H1 (cell line): ENCODE data around the gene OSGEP. TPM values are rescaled to one million over a fixed set of nuclear protein-coding genes. Genes with fewer than 3 reads are reported as not detected.

Experiments used
- CTCF ChIA-PET: fragments of 300-600 bp; sonication (Branson Sonifier 250); formaldehyde crosslinking; loops from one replicate; lab custom pipeline; 2021; ENCODE audit not compliant: partially characterized antibody; lab: Charles Lee
- POLR2A ChIA-PET: fragments of 300-600 bp; sonication (Branson Sonifier 250); formaldehyde crosslinking; loops from one replicate; lab custom pipeline; 2021; ENCODE audit warnings: inconsistent platforms; ENCODE audit not compliant: partially characterized antibody; lab: Charles Lee
- DNase-seq, 2 experiments: peaks; one replicate each; pipeline versions ENCODE4 v3.0.0 to v3.0.0-alpha.2; 2010 to 2022; ENCODE audit warnings: low spot score in 2 of 2, low read depth in 1 of 2, mixed read lengths in 1 of 2
- FAIRE-seq: peaks from 2 replicates; lab custom pipeline; 2011; peaks lifted over from hg19 to GRCh38; lab: Jason Lieb, UNC
- H2AFZ ChIP-seq: 2 replicates; pipeline ENCODE4 v1.8.1; 2012; ENCODE audit warnings: low read length, inconsistent platforms
- H2AK5ac ChIP-seq: 2 replicates; pipeline ENCODE4 v1.6.1; 2013; ENCODE audit warnings: low read depth, low read length
- H2BK120ac ChIP-seq: replicated peaks from 2 replicates; pipeline ENCODE3; 2013; ENCODE audit warnings: low read depth, low read length, inconsistent platforms
- H2BK12ac ChIP-seq: 2 replicates; pipeline ENCODE4 v1.6.1; 2013; ENCODE audit warnings: low read depth, low read length
- H2BK15ac ChIP-seq: 2 replicates; pipeline ENCODE4 v1.6.1; 2013; ENCODE audit warnings: low read length
- H2BK20ac ChIP-seq: 2 replicates; pipeline ENCODE4 v1.6.1; 2013; ENCODE audit warnings: low read length
- H2BK5ac ChIP-seq: 2 replicates; pipeline ENCODE4 v1.6.1; 2013; ENCODE audit warnings: low read depth, low read length
- H3K14ac ChIP-seq: 2 replicates; pipeline ENCODE4 v1.6.1; 2013; ENCODE audit warnings: inconsistent platforms; ENCODE audit not compliant: insufficient read length
- H3K18ac ChIP-seq: 2 replicates; pipeline ENCODE4 v1.6.1; 2013; ENCODE audit warnings: low read length; ENCODE audit errors: extremely low read depth
- H3K23ac ChIP-seq: 2 replicates; pipeline ENCODE4 v1.6.1; 2013; ENCODE audit warnings: inconsistent platforms; ENCODE audit not compliant: insufficient read length
- H3K23me2 ChIP-seq: 2 replicates; pipeline ENCODE4 v1.6.1; 2013; ENCODE audit warnings: low read depth, low read length
- H3K27ac ChIP-seq: 2 replicates; pipeline ENCODE4 v1.6.1; 2011; ENCODE audit warnings: low read depth, low read length, inconsistent platforms
- H3K27me3 ChIP-seq, 4 experiments: replicated peaks in 1 of 4; 1 replicate in 1 of 4; 2 replicates in 3 of 4; pipeline versions ENCODE4 v1.6.1 to v1.8.1; 2011 to 2013; ENCODE audit warnings: low read length in 3 of 4, mild to moderate bottlenecking in 3 of 4, inconsistent platforms in 2 of 4, mixed read lengths in 2 of 4, moderate library complexity in 1 of 4; ENCODE audit not compliant: control insufficient read depth in 3 of 4, insufficient read depth in 3 of 4; ENCODE audit errors: extremely low read depth in 1 of 4
- H3K36me3 ChIP-seq, 4 experiments: 2 replicates each; pipeline versions ENCODE4 v1.6.1 to v1.8.1; 2011 to 2013; ENCODE audit warnings: mild to moderate bottlenecking in 4 of 4, low read length in 3 of 4, moderate library complexity in 2 of 4, control low read depth in 1 of 4, inconsistent platforms in 1 of 4; ENCODE audit not compliant: insufficient read depth in 4 of 4, control insufficient read depth in 2 of 4
- H3K4ac ChIP-seq: replicated peaks from 2 replicates; pipeline ENCODE3; 2013; ENCODE audit warnings: low read length, low read depth, mixed read lengths, inconsistent platforms; ENCODE audit not compliant: insufficient read length
- H3K4me1 ChIP-seq, 4 experiments: replicated peaks in 1 of 4; 1 replicate in 1 of 4; 2 replicates in 3 of 4; pipeline versions ENCODE4 v1.6.1 to v1.8.1; 2011 to 2013; ENCODE audit warnings: low read length in 3 of 4, inconsistent platforms in 2 of 4, mixed read lengths in 1 of 4; ENCODE audit not compliant: insufficient read depth in 4 of 4, control insufficient read depth in 3 of 4
- H3K4me2 ChIP-seq, 2 experiments: 2 replicates each; pipeline versions ENCODE4 v1.6.1 to v1.8.1; 2011 to 2013; ENCODE audit warnings: low read depth in 2 of 2, low read length in 2 of 2, control low read depth in 1 of 2, inconsistent platforms in 1 of 2, mild to moderate bottlenecking in 1 of 2; ENCODE audit not compliant: insufficient read depth in 1 of 2
- H3K4me3 ChIP-seq, 4 experiments: fragments of 200-600, 300-600 bp in 1 of 4; sonication (generic), shearing (Covaris generic), sonication (Bioruptor Twin) in 1 of 4; 2 replicates each; pipeline versions ENCODE4 v1.5.1 to v1.8.1; 2011 to 2016; ENCODE audit warnings: low read length in 4 of 4, low read depth in 3 of 4, control low read depth in 2 of 4, inconsistent platforms in 2 of 4, mild to moderate bottlenecking in 2 of 4, mixed read lengths in 1 of 4, moderate library complexity in 1 of 4; ENCODE audit not compliant: insufficient read depth in 2 of 4; ENCODE audit errors: extremely low read depth in 1 of 4
- H3K56ac ChIP-seq: replicated peaks from 2 replicates; pipeline ENCODE3; 2013; ENCODE audit warnings: low read depth, mild to moderate bottlenecking, mixed read lengths, low read length, inconsistent platforms; ENCODE audit not compliant: insufficient read length
- H3K79me1 ChIP-seq: 2 replicates; pipeline ENCODE4 v1.6.1; 2013; ENCODE audit warnings: low read depth, low read length, control low read depth
- H3K79me2 ChIP-seq, 2 experiments: 2 replicates each; pipeline versions ENCODE4 v1.6.1 to v1.8.1; 2012 to 2013; ENCODE audit warnings: low read length in 2 of 2, mild to moderate bottlenecking in 2 of 2, inconsistent platforms in 1 of 2; ENCODE audit not compliant: insufficient read depth in 2 of 2, control insufficient read depth in 1 of 2
- H3K9ac ChIP-seq, 4 experiments: replicated peaks in 1 of 4; 1 replicate in 1 of 4; 2 replicates in 3 of 4; pipeline versions ENCODE4 v1.6.1 to v1.8.1; 2011 to 2013; ENCODE audit warnings: low read depth in 3 of 4, low read length in 3 of 4, control low read depth in 2 of 4, mild to moderate bottlenecking in 2 of 4, moderate library complexity in 2 of 4, inconsistent platforms in 1 of 4; ENCODE audit errors: extremely low read depth in 1 of 4
- H3K9me3 ChIP-seq, 2 experiments: 2 replicates each; pipeline versions ENCODE4 v1.6.1 to v1.8.1; 2012 to 2013; ENCODE audit warnings: mild to moderate bottlenecking in 2 of 2, moderate library complexity in 2 of 2, control low read depth in 1 of 2, inconsistent platforms in 1 of 2, low read depth in 1 of 2, low read length in 1 of 2, mixed read lengths in 1 of 2; ENCODE audit not compliant: insufficient read depth in 2 of 2
- H4K20me1 ChIP-seq, 2 experiments: replicated peaks in 1 of 2; 2 replicates each; pipeline versions ENCODE3 to v1.8.1; 2011 to 2013; ENCODE audit warnings: inconsistent platforms in 2 of 2, low read length in 2 of 2, mild to moderate bottlenecking in 1 of 2; ENCODE audit not compliant: insufficient read depth in 2 of 2, control insufficient read depth in 1 of 2
- H4K5ac ChIP-seq: 2 replicates; pipeline ENCODE4 v1.6.1; 2013; ENCODE audit warnings: low read length, low read depth, mixed read lengths, inconsistent platforms; ENCODE audit not compliant: insufficient read length
- H4K8ac ChIP-seq: 2 replicates; pipeline ENCODE4 v1.8.0; 2013; ENCODE audit warnings: mild to moderate bottlenecking, moderate library complexity, low read length, inconsistent platforms; ENCODE audit not compliant: insufficient read depth; ENCODE audit errors: extremely low read depth
- H4K91ac ChIP-seq: replicated peaks from 2 replicates; pipeline ENCODE3; 2013; ENCODE audit warnings: low read length, mixed read lengths, inconsistent platforms; ENCODE audit not compliant: insufficient read length
- ATF2 ChIP-seq: IDR thresholded peaks from 2 replicates; pipeline ENCODE4 v1.6.1; 2012; ENCODE audit warnings: low read length, inconsistent platforms
- CBX5 ChIP-seq: fragments of 300-800, 300-1000 bp; sonication (generic); IDR thresholded peaks from 2 replicates; pipeline ENCODE4 v1.7.1; 2016; ENCODE audit warnings: antibody characterized with exemption, low read length, low read depth
- KDM4A ChIP-seq: IDR thresholded peaks from one replicate; pipeline ENCODE4 v1.7.1; 2012; ENCODE audit warnings: low read depth, mild to moderate bottlenecking, moderate library complexity, low read length, inconsistent platforms; ENCODE audit not compliant: severe bottlenecking
- NRF1 ChIP-seq: IDR thresholded peaks from 2 replicates; pipeline ENCODE4 v1.6.1; 2011; ENCODE audit warnings: mild to moderate bottlenecking, low read depth, low read length, improper control_type of control experiment
- RFX5 ChIP-seq: IDR thresholded peaks from 2 replicates; pipeline ENCODE4 v1.6.1; 2011; ENCODE audit warnings: low read depth, low read length, improper control_type of control experiment, borderline replicate concordance
- SIRT6 ChIP-seq: IDR thresholded peaks from one replicate; pipeline ENCODE4 v1.7.1; 2012; ENCODE audit warnings: low read length, inconsistent platforms
- USF2 ChIP-seq: IDR thresholded peaks from 2 replicates; pipeline ENCODE4 v1.6.1; 2011; ENCODE audit warnings: low read length, improper control_type of control experiment
- WGBS, 2 experiments: shearing (Covaris generic) in 1 of 2; methylation state at CpG; one replicate each; pipeline versions ENCODE4 v1.1.6 to v1.1.7; 2013 to 2015; ENCODE audit warnings: low lambda C conversion rate in 2 of 2, mixed read lengths in 2 of 2, inconsistent platforms in 1 of 2, low coverage in 1 of 2, missing lambda C conversion rate in 1 of 2; ENCODE audit not compliant: insufficient replicate concordance in 2 of 2, insufficient coverage in 1 of 2, insufficient read length in 1 of 2; ENCODE audit errors: extremely low coverage in 1 of 2, missing lambda C conversion rate in 1 of 2; 5-methylcytosine and 5-hydroxymethylcytosine counted together
- polyA plus RNA-seq, 7 experiments: library from polyadenylated mRNA; depleted of rRNA in 3 of 7; stranded (reverse) in 5 of 7; unstranded in 2 of 7; fragments of >200 nt in 5 of 7; fragments of 200-250 nt in 2 of 7; gene quantifications; 1 replicate in 5 of 7; 2 replicates in 1 of 7; 4 replicates in 1 of 7; pipeline versions ENCODE4 v1.2.1 to v1.2.3, GENCODE V29; 2011 to 2013; ENCODE audit warnings: missing spikeins in 2 of 7, mixed read lengths in 2 of 7
- total RNA-seq: library from RNA; stranded (reverse); fragmentation: NEBNext Ultra II Directional; extraction: Animal tissue kit (Norgen Biotek cat#: 25700); gene quantifications from 2 replicates; pipeline ENCODE4 v1.2.1, GENCODE V29; 2021
- TF ChIP-seq, protein P1 (sequence below): IDR thresholded peaks from 2 replicates; pipeline ENCODE4 v1.6.1; 2012; ENCODE audit warnings: inconsistent platforms

Gene OSGEP
- total and polyA plus RNA-seq, 2 of the 8 experiments (the other 6 are each of a cell fraction or from before 2014, with no cell fraction given), result 34.4 to 78.6 TPM

- H3K36me3 ChIP-seq, result no peaks in the 10 kb centered on the region
- H3K4me1 ChIP-seq, result peaks cover 0 to 8% (median 3%) of the 10 kb centered on the region in 4 experiments; a peak in 2 of 7 replicates
- H2BK120ac ChIP-seq, result no peak overlapping the region
- POLR2A ChIA-PET, result interaction anchor here (0.8 to 1.5 kb wide), 6 partner anchors 11 to 34 kb away, joined by 3 to 6 read pairs (median 4); partner anchors contain the start of genes APEX1 and PNP
- peak overlapping the region; percentile 92 for H2AFZ ChIP-seq
- no peaks in the 10 kb centered on the region for H4K20me1 ChIP-seq
- DNase-seq (no peak), FAIRE-seq (no peak)
- H3K79me1 ChIP-seq, result no peaks in the 10 kb centered on the region
- no peaks in the 10 kb centered on the region for H3K27me3 ChIP-seq
- no peak overlapping the region for H3K4me3 ChIP-seq
- no peaks in the 10 kb centered on the region for H3K79me2 ChIP-seq
- H2AK5ac ChIP-seq, result peak overlapping the region; percentile 18; the same call in 1 of the 2 replicates
- no peak overlapping the region for H3K23ac ChIP-seq
- no peak overlapping the region; a peak in 1 of 7 replicates for H3K9ac ChIP-seq
- CTCF ChIA-PET, result interaction anchor here (1.0 to 7.5 kb wide), 6 partner anchors 41 to 117 kb away, joined by 3 to 114 read pairs (median 5); no protein-coding TSS in a partner anchor
- no peak overlapping the region for H3K4ac ChIP-seq
- peaks cover 2% of the 10 kb centered on the region; the same call in 1 of the 2 replicates for H3K23me2 ChIP-seq
- no peak overlapping the region for H2BK5ac ChIP-seq
- no peak overlapping the region; the same call in 1 of the 2 replicates for H2BK20ac ChIP-seq
- no peak overlapping the region for H3K4me2 ChIP-seq
- H3K27ac ChIP-seq, result no peak overlapping the region
- H3K18ac ChIP-seq, result no peak overlapping the region
- 77% methylated on average over 6 of the region's 6 CpGs; no CpG with 5 or more reads in 1 of the 2 experiments for WGBS, 2 experiments
- H2BK12ac ChIP-seq, result no peak overlapping the region
- H4K91ac ChIP-seq, result peak overlapping the region; percentile 20
- 0 out of 2 replicates have a peak overlapping the region, but pooled peaks have one; percentile 22 for H4K8ac ChIP-seq
- no peak overlapping the region for H2BK15ac ChIP-seq
- H3K56ac ChIP-seq, result no peak overlapping the region
- no peak overlapping the region for H3K14ac ChIP-seq
- H3K9me3 ChIP-seq, result no peaks in the 10 kb centered on the region
- peak overlapping the region; percentile 21 for H4K5ac ChIP-seq
- TF ChIP-seq SIRT6, result no peak
- no peak for TF ChIP-seq ATF2
- TF ChIP-seq RFX5, result no peak
- no peak for TF ChIP-seq NRF1
- TF ChIP-seq CBX5, result no peak
- no peak for TF ChIP-seq USF2
- TF ChIP-seq KDM4A, result no peak
- TF ChIP-seq, protein P1, sequence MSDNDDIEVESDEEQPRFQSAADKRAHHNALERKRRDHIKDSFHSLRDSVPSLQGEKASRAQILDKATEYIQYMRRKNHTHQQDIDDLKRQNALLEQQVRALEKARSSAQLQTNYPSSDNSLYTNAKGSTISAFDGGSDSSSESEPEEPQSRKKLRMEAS, result no peak
Measured at GRCh38 chr14:20489093-20489994, 34.7 kb upstream of the OSGEP start.
